Subcutaneous abdominal adipose tissue (tissue), 5 donors: ENCODE results near the gene S100A13.
"Not testable (repeated sequence)": the region's sequence is repeated elsewhere in the genome, so short reads cannot be mapped to it uniquely, and the experiment has no call there.

ENCODE experiments used
- H3K27ac ChIP-seq: one replicate; pipeline ENCODE4 v1.7.0; 2013; ENCODE audit warnings: low read depth, mild to moderate bottlenecking, inconsistent platforms, low read length, moderate library complexity
- H3K27me3 ChIP-seq, 5 donors: one replicate each; pipeline ENCODE4 v1.7.0; 2013; ENCODE audit warnings: low read length in 5 of 5, inconsistent platforms in 1 of 5; ENCODE audit not compliant: control insufficient read depth in 5 of 5, insufficient read depth in 4 of 5
- H3K36me3 ChIP-seq, 5 donors: one replicate each; pipeline ENCODE4 v1.7.0; 2013; ENCODE audit warnings: low read length in 5 of 5; ENCODE audit not compliant: control insufficient read depth in 5 of 5, insufficient read depth in 5 of 5
- H3K4me1 ChIP-seq, 5 donors: one replicate each; pipeline ENCODE4 v1.7.0; 2013; ENCODE audit warnings: low read length in 5 of 5, mild to moderate bottlenecking in 3 of 5, moderate library complexity in 1 of 5; ENCODE audit not compliant: control insufficient read depth in 5 of 5, insufficient read depth in 5 of 5
- H3K4me3 ChIP-seq, 5 donors: one replicate each; pipeline ENCODE4 v1.7.0; 2013; ENCODE audit warnings: low read length in 5 of 5, low read depth in 1 of 5
- H3K9ac ChIP-seq, 5 donors: one replicate each; pipeline ENCODE4 v1.7.0; 2013; ENCODE audit warnings: low read length in 5 of 5, mild to moderate bottlenecking in 4 of 5, moderate library complexity in 3 of 5
- H3K9me3 ChIP-seq, 5 donors: one replicate each; pipeline ENCODE4 v1.7.0; 2013; ENCODE audit warnings: low read length in 5 of 5; ENCODE audit not compliant: control insufficient read depth in 5 of 5
- donor health status: healthy.
- donor health status: healthy.
- donor health status: healthy.
- donor health status: healthy.
- donor health status: healthy.

Gene S100A13

GRCh38 chr1:153649137-153649862 is 22.0 kb upstream of the S100A13 start:
- no peak overlapping the region for H3K4me3 ChIP-seq
- H3K27ac ChIP-seq, result peak overlapping the region; percentile 60
- no peaks in the 10 kb centered on the region for H3K27me3 ChIP-seq
- H3K4me1 ChIP-seq, result peaks cover 3 to 57% (median 51%) of the 10 kb centered on the region in 5 donors
- peaks cover 13 to 23% (median 18%) of the 10 kb centered on the region in 5 donors for H3K36me3 ChIP-seq
- H3K9me3 ChIP-seq, result no peaks in the 10 kb centered on the region
- peak overlapping the region in 1 of 5 donors; percentile 16 for H3K9ac ChIP-seq

- Histone ChIP-seq H3K9ac (no peak overlapping the region), H3K4me1 (peaks cover 3 to 65% (median 58%) of the 10 kb centered on the region in 5 donors), H3K27ac (no peak overlapping the region), H3K27me3 (no peaks in the 10 kb centered on the region), H3K4me3 (no peak overlapping the region), H3K9me3 (no peaks in the 10 kb centered on the region), H3K36me3 (peaks cover 24 to 35% (median 26%) of the 10 kb centered on the region in 5 donors)
Measured at GRCh38 chr1:153648000-153648643, 20.8 kb upstream of the S100A13 start.

GRCh38 chr1:153647346-153647714 is 20.0 kb upstream of the S100A13 start:
- Histone ChIP-seq H3K4me3 (peak overlapping the region in 1 of 5 donors; percentile 13), H3K9me3 (no peaks in the 10 kb centered on the region), H3K36me3 (peaks cover 32 to 43% (median 34%) of the 10 kb centered on the region in 5 donors), H3K9ac (peak overlapping the region in 2 of 5 donors; percentile 10 to 23), H3K4me1 (peaks cover 3 to 61% (median 51%) of the 10 kb centered on the region in 5 donors), H3K27ac (peak overlapping the region; percentile 53), H3K27me3 (no peaks in the 10 kb centered on the region)

- H3K4me3 ChIP-seq, result peak overlapping the region in 1 of 5 donors; percentile 13
- H3K9me3 ChIP-seq, result no peaks in the 10 kb centered on the region
- H3K4me1 ChIP-seq, result peaks cover 3 to 63% (median 47%) of the 10 kb centered on the region in 5 donors
- H3K9ac ChIP-seq, result peak overlapping the region in 1 of 5 donors; percentile 10
- peak overlapping the region; percentile 53 for H3K27ac ChIP-seq
- H3K27me3 ChIP-seq, result no peaks in the 10 kb centered on the region
- peaks cover 35 to 48% (median 39%) of the 10 kb centered on the region in 5 donors for H3K36me3 ChIP-seq
Measured at GRCh38 chr1:153646672-153647345, 19.5 kb upstream of the S100A13 start.

- peaks cover 50 to 78% (median 67%) of the 10 kb centered on the region in 5 donors for H3K36me3 ChIP-seq
- peak overlapping the region; percentile 55 for H3K27ac ChIP-seq
- H3K9me3 ChIP-seq, result no peaks in the 10 kb centered on the region
Measured at GRCh38 chr1:153643816-153644215, 16.5 kb upstream of the S100A13 start.

GRCh38 chr1:153643100-153643499 is 15.8 kb upstream of the S100A13 start:
- Histone ChIP-seq H3K4me1 (peaks cover 0 to 48% (median 33%) of the 10 kb centered on the region in 5 donors), H3K27me3 (no peaks in the 10 kb centered on the region), H3K9me3 (no peaks in the 10 kb centered on the region), H3K9ac (no peak overlapping the region), H3K27ac (peak overlapping the region; percentile 55), H3K36me3 (peaks cover 50 to 85% (median 74%) of the 10 kb centered on the region in 5 donors), H3K4me3 (no peak overlapping the region)

More at GRCh38 chr1:153643816-153644215, 16.5 kb upstream of the S100A13 start:
- no peak overlapping the region for H3K4me3 ChIP-seq
- no peaks in the 10 kb centered on the region for H3K27me3 ChIP-seq
- H3K9ac ChIP-seq, result no peak overlapping the region
- peaks cover 0 to 48% (median 35%) of the 10 kb centered on the region in 5 donors for H3K4me1 ChIP-seq

GRCh38 chr1:153642161-153642560 is 14.9 kb upstream of the S100A13 start:
- Histone ChIP-seq H3K36me3 (peaks cover 55 to 94% (median 81%) of the 10 kb centered on the region in 5 donors), H3K27me3 (no peaks in the 10 kb centered on the region), H3K4me3 (no peak overlapping the region), H3K4me1 (peaks cover 0 to 48% (median 30%) of the 10 kb centered on the region in 5 donors), H3K9ac (peak overlapping the region in 2 of 5 donors; percentile 19), H3K27ac (no peak overlapping the region), H3K9me3 (no peaks in the 10 kb centered on the region)

- Histone ChIP-seq H3K4me3 (no peak overlapping the region), H3K9me3 (no peaks in the 10 kb centered on the region), H3K9ac (peak overlapping the region in 1 of 5 donors; percentile 32), H3K4me1 (peaks cover 0 to 48% (median 28%) of the 10 kb centered on the region in 5 donors), H3K27me3 (no peaks in the 10 kb centered on the region), H3K36me3 (peaks cover 58 to 99% (median 89%) of the 10 kb centered on the region in 5 donors), H3K27ac (no peak overlapping the region)
Measured at GRCh38 chr1:153640861-153641260, 13.6 kb upstream of the S100A13 start.

GRCh38 chr1:153640213-153640612 is 12.9 kb upstream of the S100A13 start:
- not testable (repeated sequence) for H3K9me3 ChIP-seq, H3K4me3 ChIP-seq, H3K9ac ChIP-seq, H3K27ac ChIP-seq, H3K27me3 ChIP-seq
- peaks cover 0 to 51% (median 35%) of the 10 kb centered on the region in 5 donors for H3K4me1 ChIP-seq
- peaks cover 51 to 92% (median 83%) of the 10 kb centered on the region in 5 donors for H3K36me3 ChIP-seq
